SU-DHL-6 (cell line): ENCODE results near the gene AKAP6.

ENCODE experiments used
- H2AFZ ChIP-seq: fragments of 200-600 bp; sonication (generic); 2 replicates; pipeline ENCODE4 v1.6.1; 2014; ENCODE audit warnings: low read depth, mild to moderate bottlenecking, moderate library complexity, mixed read lengths, antibody characterized with exemption, low read length; ENCODE audit not compliant: severe bottlenecking
- H3F3A ChIP-seq: fragments of 200-600 bp; shearing (Covaris generic); 2 replicates; pipeline ENCODE4 v1.6.0; 2016; ENCODE audit warnings: antibody characterized with exemption, mild to moderate bottlenecking; ENCODE audit not compliant: insufficient read depth
- H3K27ac ChIP-seq: fragments of 200-600 bp; sonication (generic); 2 replicates; pipeline ENCODE4 v1.5.1; 2016; ENCODE audit warnings: low read depth, mild to moderate bottlenecking, low read length, moderate library complexity, mixed read lengths
- H3K27me3 ChIP-seq: fragments of 200-600 bp; sonication (generic), shearing (Covaris generic); 2 replicates; pipeline ENCODE4 v1.6.0; 2014; ENCODE audit warnings: mild to moderate bottlenecking, low read length
- H3K36me3 ChIP-seq: fragments of 200-600 bp; sonication (generic); 2 replicates; pipeline ENCODE4 v1.6.1; 2014; ENCODE audit warnings: mild to moderate bottlenecking, low read length, mixed read lengths
- H3K4me2 ChIP-seq: fragments of 300-600, 200-600 bp; shearing (Covaris generic), sonication (generic); 2 replicates; pipeline ENCODE4 v1.6.0; 2014; ENCODE audit warnings: low read length, low read depth, mild to moderate bottlenecking; ENCODE audit not compliant: poor library complexity, severe bottlenecking
- H3K4me3 ChIP-seq: fragments of 200-600 bp; sonication (generic); 2 replicates; pipeline ENCODE4 v1.5.1; 2014; ENCODE audit warnings: antibody characterized with exemption, low read length, mild to moderate bottlenecking, mixed read lengths; ENCODE audit not compliant: insufficient read depth, poor library complexity, severe bottlenecking
- H3K79me2 ChIP-seq: fragments of 200-600 bp; sonication (generic); 2 replicates; pipeline ENCODE4 v1.6.1; 2014; ENCODE audit warnings: mild to moderate bottlenecking, low read length, moderate library complexity; ENCODE audit not compliant: insufficient read depth
- H3K9ac ChIP-seq: fragments of 200-600 bp; sonication (generic); 2 replicates; pipeline ENCODE4 v1.7.0; 2014; ENCODE audit warnings: mild to moderate bottlenecking, low read length
- H3K9me2 ChIP-seq: fragments of 200-600 bp; sonication (generic); replicated peaks from 2 replicates; pipeline ENCODE4 v1.6.1; 2014; ENCODE audit warnings: low read length; ENCODE audit not compliant: insufficient read depth
- H3K9me3 ChIP-seq: fragments of 200-600 bp; sonication (generic); 2 replicates; pipeline ENCODE4 v1.6.1; 2014; ENCODE audit warnings: low read length, mixed read lengths; ENCODE audit not compliant: insufficient read depth
- H4K20me1 ChIP-seq: fragments of 200-600 bp; sonication (generic); 2 replicates; pipeline ENCODE4 v1.6.1; 2014; ENCODE audit warnings: low read depth, mild to moderate bottlenecking, antibody characterized with exemption, low read length, moderate library complexity, mixed read lengths
- CTCF ChIP-seq: fragments of 200-600 bp; sonication (generic); IDR thresholded peaks from one replicate; pipeline ENCODE4 v1.5.1; 2017; ENCODE audit warnings: antibody characterized with exemption, mild to moderate bottlenecking, low read length, moderate library complexity; ENCODE audit not compliant: insufficient read depth, poor library complexity, severe bottlenecking
- EZH2phosphoT487 ChIP-seq: fragments of 200-600 bp; sonication (generic), shearing (Covaris generic); conservative IDR thresholded peaks from 2 replicates; pipeline ENCODE4 v1.6.1; 2018; ENCODE audit warnings: mild to moderate bottlenecking, antibody characterized with exemption, low read length, moderate library complexity, mixed read lengths

AKAP6 gene

GRCh38 chr14:32491416-32492016 lies 162.4 kb downstream of the AKAP6 start:
- H3K4me3 ChIP-seq = no peak overlapping the region
- no peaks in the 10 kb centered on the region for H4K20me1 ChIP-seq
- H3K9ac ChIP-seq = no peak overlapping the region
- no peaks in the 10 kb centered on the region for H3K27me3 ChIP-seq
- H3K27ac ChIP-seq = no peak overlapping the region
- H3K36me3 ChIP-seq = no peaks in the 10 kb centered on the region
- no peak overlapping the region for H3K4me2 ChIP-seq
- no peaks in the 10 kb centered on the region for H3K9me2 ChIP-seq
- H3F3A ChIP-seq = no peaks in the 10 kb centered on the region
- no peak for TF ChIP-seq CTCF
- TF ChIP-seq EZH2phosphoT487 = no peak
- no peaks in the 10 kb centered on the region for H3K9me3 ChIP-seq
- no peaks in the 10 kb centered on the region for H3K79me2 ChIP-seq
- no peak overlapping the region for H2AFZ ChIP-seq

GRCh38 chr14:32492457-32492856 lies 163.4 kb downstream of the AKAP6 start:
- Histone ChIP-seq H3K79me2 (no peaks in the 10 kb centered on the region), H3K4me3 (no peak overlapping the region), H3K9me2 (no peaks in the 10 kb centered on the region), H3K9me3 (no peaks in the 10 kb centered on the region), H3K9ac (no peak overlapping the region), H3K27me3 (no peaks in the 10 kb centered on the region), H3K36me3 (no peaks in the 10 kb centered on the region), H3K27ac (no peak overlapping the region), H2AFZ (no peak overlapping the region), H4K20me1 (no peaks in the 10 kb centered on the region), H3K4me2 (no peak overlapping the region), H3F3A (no peaks in the 10 kb centered on the region)
- TF ChIP-seq EZH2phosphoT487 (no peak), CTCF (no peak)

- H4K20me1 ChIP-seq = no peaks in the 10 kb centered on the region
- H3F3A ChIP-seq = no peaks in the 10 kb centered on the region
- H3K36me3 ChIP-seq = no peaks in the 10 kb centered on the region
- H2AFZ ChIP-seq = no peak overlapping the region
- no peaks in the 10 kb centered on the region for H3K9me3 ChIP-seq
- H3K4me3 ChIP-seq = no peak overlapping the region
- no peaks in the 10 kb centered on the region for H3K27me3 ChIP-seq
- TF ChIP-seq EZH2phosphoT487 (no peak), CTCF (no peak)
- H3K79me2 ChIP-seq = no peaks in the 10 kb centered on the region
- no peak overlapping the region for H3K9ac ChIP-seq
- H3K27ac ChIP-seq = no peak overlapping the region
- H3K9me2 ChIP-seq = no peaks in the 10 kb centered on the region
- no peak overlapping the region for H3K4me2 ChIP-seq
Measured at GRCh38 chr14:32494609-32495434, 165.7 kb downstream of the AKAP6 start.
